WTC11 (cell line): Measurements from ENCODE around the gene PRR4. TPM values are rescaled to one million over a fixed set of nuclear protein-coding genes. Genes with fewer than 3 reads are reported as not detected.

Experiments used
- ATAC-seq: fragments of 200-7000 bp; cut with Tn5 transposase; 2 replicates; pipeline ENCODE4 v1.10.0; 2021; ENCODE audit warnings: mild to moderate bottlenecking, moderate library complexity
- CTCF ChIA-PET: fragments of 300-600 bp; sonication (Branson Sonifier 250); formaldehyde crosslinking; loops from one replicate; lab custom pipeline; 2021; ENCODE audit warnings: antibody characterized with exemption; lab: Charles Lee
- POLR2A ChIA-PET: fragments of 350-600 bp; sonication (Branson Sonifier 250); formaldehyde crosslinking; loops from one replicate; lab custom pipeline; 2021; ENCODE audit warnings: antibody characterized with exemption; lab: Charles Lee
- DNase-seq: peaks from one replicate; pipeline ENCODE4 v3.0.0; 2021; ENCODE audit warnings: low spot score
- H3K27ac Mint-ChIP-seq: 2 replicates; pipeline ENCODE4 v1.8.0; 2021; ENCODE audit warnings: mixed read lengths
- H3K27me3 Mint-ChIP-seq: 2 replicates; pipeline ENCODE4 v1.8.0; 2021; ENCODE audit warnings: low read depth, mild to moderate bottlenecking, moderate library complexity, mixed read lengths
- H3K36me3 Mint-ChIP-seq: 2 replicates; pipeline ENCODE4 v1.8.0; 2021; ENCODE audit warnings: mixed read lengths
- H3K4me1 Mint-ChIP-seq: 2 replicates; pipeline ENCODE4 v1.8.0; 2022; ENCODE audit warnings: mixed read lengths
- H3K4me3 Mint-ChIP-seq: 2 replicates; pipeline ENCODE4 v1.8.0; 2021; ENCODE audit warnings: mild to moderate bottlenecking, moderate library complexity, mixed read lengths
- H3K9me3 Mint-ChIP-seq: 2 replicates; pipeline ENCODE4 v1.8.0; 2021; ENCODE audit warnings: mixed read lengths
- CBFB ChIP-seq: sonication (generic); formaldehyde crosslinking; IDR thresholded peaks from 2 replicates; pipeline ENCODE4 v1.8.1; 2022; ENCODE audit warnings: mild to moderate bottlenecking, low read depth, missing genetic modification reagents
- CTCF ChIP-seq: fragments of 200-600 bp; IDR thresholded peaks from 2 replicates; pipeline ENCODE4 v1.8.0; 2022; ENCODE audit warnings: antibody characterized with exemption
- E2F1 ChIP-seq: sonication (generic); formaldehyde crosslinking; IDR thresholded peaks from 2 replicates; pipeline ENCODE4 v1.8.0; 2022; ENCODE audit warnings: mild to moderate bottlenecking, missing genetic modification reagents
- FOXK1 ChIP-seq: sonication (generic); formaldehyde crosslinking; IDR thresholded peaks from 2 replicates; pipeline ENCODE4 v1.8.0; 2022; ENCODE audit warnings: mild to moderate bottlenecking, moderate library complexity, missing genetic modification reagents
- FOXP1 ChIP-seq: sonication (generic); formaldehyde crosslinking; IDR thresholded peaks from 2 replicates; pipeline ENCODE4 v1.8.0; 2022; ENCODE audit warnings: missing genetic modification reagents, mild to moderate bottlenecking, moderate library complexity, borderline replicate concordance
- FOXP4 ChIP-seq: sonication (generic); formaldehyde crosslinking; IDR thresholded peaks from 2 replicates; pipeline ENCODE4 v1.8.0; 2022; ENCODE audit warnings: mild to moderate bottlenecking, missing genetic modification reagents
- IRF1 ChIP-seq: sonication (generic); formaldehyde crosslinking; IDR thresholded peaks from 2 replicates; pipeline ENCODE4 v1.8.0; 2023; ENCODE audit warnings: missing genetic modification reagents
- OVOL2 ChIP-seq: fragments of 250-450 bp; sonication (Bioruptor Pico); IDR thresholded peaks from 2 replicates; pipeline ENCODE4 v1.9.0; 2021; ENCODE audit warnings: mild to moderate bottlenecking, borderline replicate concordance
- PREB ChIP-seq: sonication (generic); formaldehyde crosslinking; IDR thresholded peaks from 2 replicates; pipeline ENCODE4 v1.8.1; 2022; ENCODE audit warnings: mild to moderate bottlenecking, missing genetic modification reagents, moderate library complexity, borderline replicate concordance
- TEAD1 ChIP-seq: sonication (generic); formaldehyde crosslinking; IDR thresholded peaks from 2 replicates; pipeline ENCODE4 v1.8.0; 2022; ENCODE audit warnings: mild to moderate bottlenecking, missing genetic modification reagents
- total RNA-seq: library from RNA; stranded (reverse); gene quantifications from 3 replicates; pipeline ENCODE4 v1.2.3, GENCODE V29; 2021

PRR4 gene
- total RNA-seq, 1 experiment from 2014 or later, result 0.87 TPM

- no peak for TF ChIP-seq E2F1 (CRISPR knock-in tag)
- no peak for TF ChIP-seq FOXP4 (CRISPR knock-in tag)
- no peak for TF ChIP-seq FOXP1 (CRISPR knock-in tag)
- TF ChIP-seq CBFB (CRISPR knock-in tag), result no peak
- TF ChIP-seq IRF1 (CRISPR knock-in tag), result no peak
- TF ChIP-seq OVOL2 (CRISPR knock-in tag), result no peak
Measured at GRCh38 chr12:10810068-10810467, 39.2 kb downstream of the PRR4 start, which contains the start of gene TAS2R9 (continued).

- Mint-ChIP-seq H3K9me3 (no peaks in the 10 kb centered on the region), H3K4me3 (no peak within 1 kb of the TSS), H3K27ac (no peak within 1 kb of the TSS), H3K4me1 (peaks cover 24% of the 10 kb centered on the region), H3K36me3 (no peaks in the 10 kb centered on the region), H3K27me3 (no peaks in the 10 kb centered on the region; the same call in 1 of the 2 replicates)
- no peak for ATAC-seq
- ChIA-PET CTCF (no interaction called here), POLR2A (no interaction called here)
- no peak for DNase-seq
- TF ChIP-seq PREB (no peak), CTCF (no peak)
Measured at GRCh38 chr12:10807186-10807585, 42.1 kb downstream of the PRR4 start, which contains the start of gene TAS2R8. TSS of gene TAS2R8 (minus strand) at chr12:10807286. CDS start at chr12:10806980, 306 bp downstream.

GRCh38 chr12:10802587-10802986 is 46.7 kb downstream of the PRR4 start, which contains the start of gene TAS2R7:
TSS of gene TAS2R7 (minus strand) at chr12:10802627. CDS start at chr12:10802570, 57 bp downstream.
- H3K9me3 Mint-ChIP-seq, result no peaks in the 10 kb centered on the region
- ChIA-PET POLR2A (no interaction called here), CTCF (no interaction called here)
- peak within 1 kb of the TSS; percentile 72 for H3K27ac Mint-ChIP-seq
- H3K36me3 Mint-ChIP-seq, result no peaks in the 10 kb centered on the region
- H3K4me1 Mint-ChIP-seq, result peaks cover 28% of the 10 kb centered on the region
- TF ChIP-seq FOXP4 (CRISPR knock-in tag), result peak; percentile 25; the same call in 1 of the 2 replicates
- TF ChIP-seq FOXK1 (CRISPR knock-in tag), result no peak
- TF ChIP-seq TEAD1 (CRISPR knock-in tag), result peak; percentile 51; the same call in 1 of the 2 replicates
- peak; percentile 60 for ATAC-seq
- peak within 1 kb of the TSS; percentile 6; the same call in 1 of the 2 replicates for H3K4me3 Mint-ChIP-seq
- DNase-seq, result no peak
- peaks cover 7% of the 10 kb centered on the region for H3K27me3 Mint-ChIP-seq
